HTERT RPE-1 (cell line): ENCODE results near the gene ZNF827.

Experiments
- in situ Hi-C: fragments of 300-500 bp; cut with MboI; formaldehyde crosslinking; loops from 4 replicates; pipeline ENCODE4 v1.14.3; 2020; ENCODE audit warnings: low sequenced_read_pairs

ZNF827 gene

GRCh38 chr4:145808848-145809512 lies 129.6 kb downstream of the ZNF827 start:
- in situ Hi-C loops, result no loop called here

GRCh38 chr4:145808021-145808650 lies 130.5 kb downstream of the ZNF827 start:
- in situ Hi-C loops, result no loop called here

- in situ Hi-C loops, result no loop called here
Measured at GRCh38 chr4:145805490-145805889, 133.1 kb downstream of the ZNF827 start.

- in situ Hi-C loops, result no loop called here
Measured at GRCh38 chr4:145804116-145804515, 134.5 kb downstream of the ZNF827 start.

- in situ Hi-C loops, result no loop called here
Measured at GRCh38 chr4:145799223-145799622, 139.4 kb downstream of the ZNF827 start.

GRCh38 chr4:145797278-145797677 lies 141.3 kb downstream of the ZNF827 start:
- in situ Hi-C loops, result no loop called here

- in situ Hi-C loops, result no loop called here
Measured at GRCh38 chr4:145796346-145796745, 142.3 kb downstream of the ZNF827 start.

GRCh38 chr4:145795521-145795920 lies 143.1 kb downstream of the ZNF827 start:
- in situ Hi-C loops, result no loop called here

GRCh38 chr4:145792429-145792828 lies 146.2 kb downstream of the ZNF827 start:
- in situ Hi-C loops, result no loop called here

GRCh38 chr4:145791988-145792387 lies 146.6 kb downstream of the ZNF827 start:
- in situ Hi-C loops, result no loop called here

GRCh38 chr4:145788755-145789154 lies 149.9 kb downstream of the ZNF827 start:
- in situ Hi-C loops, result no loop called here

- in situ Hi-C loops, result no loop called here
Measured at GRCh38 chr4:145786830-145787229, 151.8 kb downstream of the ZNF827 start.

GRCh38 chr4:145786261-145786660 lies 152.4 kb downstream of the ZNF827 start:
- in situ Hi-C loops, result no loop called here

GRCh38 chr4:145785391-145786008 lies 153.1 kb downstream of the ZNF827 start:
- in situ Hi-C loops, result no loop called here

- in situ Hi-C loops, result no loop called here
Measured at GRCh38 chr4:145784036-145784435, 154.6 kb downstream of the ZNF827 start.

- in situ Hi-C loops, result no loop called here
Measured at GRCh38 chr4:145782756-145783155, 155.9 kb downstream of the ZNF827 start.

GRCh38 chr4:145781351-145781750 lies 157.3 kb downstream of the ZNF827 start:
- in situ Hi-C loops, result no loop called here

GRCh38 chr4:145779319-145779801 lies 159.3 kb downstream of the ZNF827 start:
- in situ Hi-C loops, result no loop called here

- in situ Hi-C loops, result no loop called here
Measured at GRCh38 chr4:145776208-145776607, 162.4 kb downstream of the ZNF827 start.

- in situ Hi-C loops, result no loop called here
Measured at GRCh38 chr4:145775406-145775805, 163.2 kb downstream of the ZNF827 start.

GRCh38 chr4:145774473-145774872 lies 164.2 kb downstream of the ZNF827 start:
- in situ Hi-C loops, result no loop called here

GRCh38 chr4:145773581-145774234 lies 164.9 kb downstream of the ZNF827 start:
- in situ Hi-C loops, result no loop called here
